Measurements from ENCODE around the gene CBLL1. TPM values are rescaled to one million over a fixed set of nuclear protein-coding genes. Genes with fewer than 3 reads are reported as not detected.

Gene CBLL1
- total and polyA plus RNA-seq, 2 of the 13 experiments (the other 11 are each of a cell fraction or from before 2014, with no cell fraction given) = 8.8 to 10.5 TPM

- ATAC-seq (no peak), FAIRE-seq (no peak), DNase-seq (ENCODE audit: low spot score) (no peak)
- Histone ChIP-seq H2AFZ (ENCODE audit: low read length) (no peak overlapping the region), H3K27ac (ENCODE audit: extremely low read length, insufficient read depth, low read length) (no peak overlapping the region), H3K79me2 (ENCODE audit: insufficient read depth, low read length) (peaks cover 30% of the 10 kb centered on the region), H3K36me3 (replicated peaks in 1 of 2; ENCODE audit: control insufficient read depth in 1 of 2, insufficient read depth in 2 of 2, low read length in 2 of 2) (peaks cover 5 to 40% of the 10 kb centered on the region in 2 experiments), H3K4me3 (replicated peaks in 1 of 3; ENCODE audit: insufficient read depth in 1 of 3, low read depth in 2 of 3, low read length in 3 of 3) (no peak overlapping the region), H3K9ac (ENCODE audit: insufficient read depth, low read depth, low read length) (no peak overlapping the region), H3K4me1 (ENCODE audit: insufficient read depth, low read length) (peaks cover 18% of the 10 kb centered on the region), H4K20me1 (ENCODE audit: insufficient read depth, low read length) (peaks cover 7% of the 10 kb centered on the region; the same call in 1 of the 2 replicates), H3K9me3 (ENCODE audit: low read length) (no peaks in the 10 kb centered on the region), H3K4me2 (ENCODE audit: low read depth, low read length) (no peak overlapping the region), H3K27me3 (ENCODE audit: control insufficient read depth in 1 of 2, insufficient read depth in 2 of 2, low read length in 2 of 2) (no peaks in the 10 kb centered on the region)
- TF ChIP-seq PREB (CRISPR knock-in tag; IDR thresholded peaks at IDR 0.05) = no peak
- TF ChIP-seq RBM22 (optimal IDR thresholded peaks at IDR 0.05; ENCODE audit: low read length) = peak; percentile 11
- no peak for TF ChIP-seq ZNF558 (CRISPR knock-in tag; IDR thresholded peaks at IDR 0.05; ENCODE audit: borderline replicate concordance)
- WGBS (ENCODE audit: low lambda C conversion rate) = 99% methylated on average over 7 of the region's 7 CpGs
- no TSS peak for BruUV-seq (replicated peaks)
- intact Hi-C loops (cut with micrococcal nuclease; ENCODE audit: unreplicated experiment) (no loop called here), in situ Hi-C loops (cut with HindIII; ENCODE audit: extremely low pct_ligation_motif_present, low pct_unique_long_range_greater_than_20kb) (no loop called here)
- ChIA-PET CTCF (ENCODE audit: low intra/inter-chr PET ratio, low total read pairs) (no interaction called here), POLR2A (no interaction called here)
Observed at GRCh38 chr7:107751113-107751512, 7.2 kb downstream of the CBLL1 start.

- in situ Hi-C loops (cut with HindIII; ENCODE audit: extremely low pct_ligation_motif_present, low pct_unique_long_range_greater_than_20kb) = no loop called here
- no TSS peak for BruUV-seq (replicated peaks)
- intact Hi-C loops (cut with micrococcal nuclease; ENCODE audit: unreplicated experiment) = no loop called here
- H3K4me2 ChIP-seq (ENCODE audit: low read depth, low read length) = no peak overlapping the region
- no peaks in the 10 kb centered on the region for H3K4me1 ChIP-seq (ENCODE audit: insufficient read depth, low read length)
- H2AFZ ChIP-seq (ENCODE audit: low read length) = no peak overlapping the region
- H3K9me3 ChIP-seq (ENCODE audit: low read length) = no peaks in the 10 kb centered on the region
- FAIRE-seq = no peak
- H4K20me1 ChIP-seq (ENCODE audit: insufficient read depth, low read length) = no peaks in the 10 kb centered on the region
- no peak for DNase-seq (ENCODE audit: low spot score)
- peaks cover 10 to 60% of the 10 kb centered on the region in 2 experiments for H3K36me3 ChIP-seq (replicated peaks in 1 of 2; ENCODE audit: control insufficient read depth in 1 of 2, insufficient read depth in 2 of 2, low read length in 2 of 2)
- H3K27me3 ChIP-seq (ENCODE audit: control insufficient read depth in 1 of 2, insufficient read depth in 2 of 2, low read length in 2 of 2) = no peaks in the 10 kb centered on the region
- no peak overlapping the region for H3K27ac ChIP-seq (ENCODE audit: extremely low read length, insufficient read depth, low read length)
- POLR2A ChIA-PET = no interaction called here
- no peak overlapping the region for H3K4me3 ChIP-seq (replicated peaks in 1 of 3; ENCODE audit: insufficient read depth in 1 of 3, low read depth in 2 of 3, low read length in 3 of 3)
- no peak for ATAC-seq
- CTCF ChIA-PET (ENCODE audit: low intra/inter-chr PET ratio, low total read pairs) = interaction anchor here (1.1 kb wide), 1 partner anchor 119 kb away, joined by 5 read pairs; no protein-coding TSS in a partner anchor
- no peak overlapping the region for H3K9ac ChIP-seq (ENCODE audit: insufficient read depth, low read depth, low read length)
- WGBS (ENCODE audit: low lambda C conversion rate) = 95% methylated on average over 2 of the region's 2 CpGs
- no peaks in the 10 kb centered on the region for H3K79me2 ChIP-seq (ENCODE audit: insufficient read depth, low read length)
- 0 out of 2 replicates have a peak, but pooled peaks have one; percentile 9 for TF ChIP-seq CTCF (CRISPR knock-in tag; IDR thresholded peaks at IDR 0.05)
- no peak for TF ChIP-seq TIGD3 (CRISPR knock-in tag; IDR thresholded peaks at IDR 0.05; ENCODE audit: borderline replicate concordance)
- TF ChIP-seq ZNF770 (CRISPR knock-in tag; IDR thresholded peaks at IDR 0.05) = peak; percentile 38; the same call in 1 of the 2 replicates
- TF ChIP-seq ATF7 (IDR thresholded peaks at IDR 0.05) = no peak
- no peak for TF ChIP-seq ATF7 (CRISPR knock-in tag; IDR thresholded peaks at IDR 0.05)
- peak; percentile 73; the same call in 1 of the 2 replicates for TF ChIP-seq KLF12 (CRISPR knock-in tag; IDR thresholded peaks at IDR 0.05; ENCODE audit: borderline replicate concordance)
- TF ChIP-seq STAG1 (CRISPR knock-in tag; IDR thresholded peaks at IDR 0.05) = peak; percentile 17; the same call in 1 of the 2 replicates
- TF ChIP-seq ZNF572 (CRISPR knock-in tag; IDR thresholded peaks at IDR 0.05) = no peak
Observed at GRCh38 chr7:107754642-107755041, 10.7 kb downstream of the CBLL1 start.

All from HepG2 (cell line).